Posterior vena cava (tissue), 2 donors: ENCODE results near the gene NRG2. TPM values are rescaled to one million over a fixed set of nuclear protein-coding genes. Genes with fewer than 3 reads are reported as not detected.

Source experiments
- DNase-seq: peaks from one replicate; pipeline ENCODE4 v3.0.0-alpha.2; 2020; ENCODE audit warnings: low spot score
- intact Hi-C, 2 donors: fragments of 100-400 bp; cut with DNase I; formaldehyde crosslinking; loops; one replicate each; pipeline versions ENCODE4 v1.14.1 to v1.14.2; 2022 to 2023
- total RNA-seq, 2 donors: library from RNA; stranded (reverse); fragmentation: NEBNext Ultra II Directional; extraction: Animal tissue kit (Norgen Biotek cat#: 25700); gene quantifications; one replicate each; pipeline ENCODE4 v1.2.1, GENCODE V29; 2021
- donor health status: DM: yes; HTN: yes; CAD: no.
- donor health status: DM: yes; HTN: yes; CAD: no.

The NRG2 gene
- total RNA-seq, 2 donors from 2014 or later = 0.51 to 0.90 TPM

GRCh38 chr5:139898981-139899380 is 144.1 kb downstream of the NRG2 start:
- DNase-seq = no peak
- intact Hi-C loops = no loop called here

DNA sequence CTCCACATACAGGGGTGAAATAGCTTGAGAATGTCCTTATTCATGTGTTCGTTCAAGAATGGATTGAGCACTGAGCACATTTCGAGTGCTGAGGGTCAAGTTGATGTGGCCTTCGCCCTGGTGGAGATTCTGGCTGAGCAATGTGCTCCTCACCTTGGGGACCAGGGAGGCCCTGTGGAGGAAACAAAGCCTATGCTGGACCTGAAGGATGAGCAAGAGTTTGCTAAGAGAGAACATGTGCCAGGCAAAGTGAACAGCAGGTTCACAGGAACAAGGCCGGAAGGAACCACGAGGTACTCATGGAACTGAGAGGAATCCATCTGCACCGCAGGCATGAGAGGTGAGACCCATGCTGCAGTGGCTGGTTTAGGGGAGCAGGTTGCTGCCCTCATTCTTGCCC is 145.1 kb downstream of the NRG2 start:
- DNase-seq = no peak
- intact Hi-C loops = no loop called here

- intact Hi-C loops = no loop called here
- no peak for DNase-seq
Measured at GRCh38 chr5:139897342-139897741, 145.8 kb downstream of the NRG2 start.

DNA sequence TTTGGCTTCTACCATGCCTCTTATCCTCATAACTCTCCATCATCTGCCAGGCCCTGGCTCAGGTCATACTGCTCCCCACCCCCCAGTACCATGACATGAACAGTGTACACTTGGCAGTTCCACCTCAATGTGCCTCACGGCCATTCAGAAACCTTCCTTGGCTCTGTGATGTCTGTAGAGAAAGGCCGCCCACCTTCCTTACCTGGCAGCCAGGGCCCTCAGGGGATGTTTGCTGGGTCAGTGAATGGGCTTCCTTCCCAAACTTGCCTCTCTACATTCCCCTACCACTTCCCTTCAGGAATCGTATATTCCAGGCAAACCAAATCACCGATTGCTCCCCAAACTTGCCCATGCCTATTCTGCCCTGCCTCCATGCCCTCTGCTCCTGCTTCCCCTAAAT is 146.4 kb downstream of the NRG2 start:
- no peak for DNase-seq

GRCh38 chr5:139895647-139896046 is 147.5 kb downstream of the NRG2 start:
- intact Hi-C loops = no loop called here
- no peak for DNase-seq

More for the DNA sequence above, 146.4 kb downstream of the NRG2 start:
- intact Hi-C loops = no loop called here

- no peak for DNase-seq
- intact Hi-C loops = no loop called here
Measured at GRCh38 chr5:139895046-139895445, 148.1 kb downstream of the NRG2 start.

- no peak for DNase-seq
- intact Hi-C loops = no loop called here
Measured at GRCh38 chr5:139893873-139894272, 149.2 kb downstream of the NRG2 start.

DNA sequence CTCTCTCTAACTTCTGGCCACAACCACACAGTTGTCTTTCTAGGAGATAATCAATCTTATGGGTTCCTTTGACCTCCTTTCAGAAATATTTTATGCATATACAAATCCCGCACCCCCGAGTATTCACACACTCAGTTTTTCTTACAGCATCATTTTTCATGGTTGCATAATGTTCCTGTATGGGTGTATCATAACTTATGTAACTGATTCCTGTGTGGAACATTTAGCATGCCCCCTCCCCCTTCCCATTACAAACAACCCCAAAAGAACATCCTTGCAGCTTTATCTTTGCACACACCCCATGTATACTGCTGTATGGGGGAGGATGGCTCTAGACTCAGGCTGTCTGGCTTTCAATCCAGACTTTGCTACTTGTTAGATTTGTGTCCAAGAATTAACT is 153.7 kb downstream of the NRG2 start:
- no peak for DNase-seq
- intact Hi-C loops = no loop called here

DNA sequence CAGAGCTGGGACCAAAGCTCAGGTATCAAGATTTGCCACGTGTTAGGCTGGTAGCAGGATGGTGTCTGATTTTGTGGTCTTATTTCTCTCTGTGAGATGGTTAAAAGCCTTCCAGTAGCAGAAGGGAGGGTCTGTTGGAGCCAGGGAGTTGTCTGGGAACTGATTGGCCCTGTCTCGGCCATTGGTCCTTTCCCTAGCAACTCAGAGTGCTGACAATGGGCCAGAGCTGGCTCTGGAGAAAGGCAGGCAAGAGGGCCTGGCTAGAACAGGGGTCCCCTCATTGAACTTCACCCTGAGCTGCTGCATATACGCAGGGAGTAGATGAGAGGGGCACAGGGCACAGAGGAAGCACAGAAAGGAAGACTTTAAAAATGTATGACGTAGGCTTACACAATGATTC is 154.7 kb downstream of the NRG2 start:
- DNase-seq = no peak
- intact Hi-C loops = no loop called here

DNA sequence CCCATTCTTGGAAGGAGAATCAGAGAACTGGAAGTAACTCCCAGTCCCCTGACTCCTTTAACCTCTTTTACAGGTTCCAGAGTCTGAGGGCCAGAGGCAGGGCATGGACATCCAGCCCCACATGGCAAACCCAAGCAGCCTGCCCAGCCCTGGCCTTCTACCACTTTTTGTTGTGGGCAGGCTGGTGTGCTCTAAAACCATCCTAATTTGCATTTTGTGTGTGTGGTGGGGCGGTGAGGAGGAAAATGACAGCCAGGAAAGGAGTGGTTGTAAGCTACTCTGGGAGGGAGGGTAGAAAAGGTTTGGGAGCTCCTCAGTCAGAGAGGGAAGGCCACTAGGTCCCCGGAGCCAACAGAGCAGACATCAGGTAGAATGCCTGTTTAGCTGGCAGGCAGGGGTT is 156.9 kb downstream of the NRG2 start:
- DNase-seq = no peak
- intact Hi-C loops = no loop called here

GRCh38 chr5:139885857-139886208 is 157.3 kb downstream of the NRG2 start:
- intact Hi-C loops = loop anchor here in 1 of 2 donors (1.0 kb wide), 1 partner anchor 43 kb away; no protein-coding TSS in a partner anchor
- DNase-seq = no peak

- intact Hi-C loops = loop anchor here in 1 of 2 donors (1.0 kb wide), 1 partner anchor 42 kb away; no protein-coding TSS in a partner anchor
- no peak for DNase-seq
Measured at GRCh38 chr5:139885172-139885856, 157.8 kb downstream of the NRG2 start.

GRCh38 chr5:139884734-139885133 is 158.4 kb downstream of the NRG2 start:
- intact Hi-C loops = loop anchor here in 1 of 2 donors (1.0 kb wide), 1 partner anchor 41 kb away; no protein-coding TSS in a partner anchor
- DNase-seq = no peak

DNA sequence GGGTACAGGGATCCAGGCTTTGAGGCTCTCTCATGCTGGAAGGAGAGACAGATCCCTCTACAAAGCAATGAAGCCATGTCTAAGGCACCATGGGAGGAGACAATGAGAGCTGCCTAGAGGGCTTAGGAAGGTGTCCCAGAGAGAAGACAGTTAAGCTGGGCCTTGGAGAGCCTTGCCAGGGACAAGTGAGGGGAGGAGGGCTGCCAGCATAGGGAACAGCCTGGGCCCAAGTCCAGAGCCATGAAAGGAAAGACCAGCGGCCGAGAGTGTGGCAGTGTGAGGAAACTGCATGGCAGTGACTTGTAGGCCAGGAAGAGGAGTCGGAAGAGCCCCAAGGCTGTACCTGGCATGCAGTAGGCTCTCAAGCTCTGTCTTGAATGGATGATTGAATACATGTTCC is 159.0 kb downstream of the NRG2 start:
- intact Hi-C loops = no loop called here
- no peak for DNase-seq

GRCh38 chr5:139882961-139883539 is 160.0 kb downstream of the NRG2 start:
- DNase-seq = no peak
- intact Hi-C loops = no loop called here

DNA sequence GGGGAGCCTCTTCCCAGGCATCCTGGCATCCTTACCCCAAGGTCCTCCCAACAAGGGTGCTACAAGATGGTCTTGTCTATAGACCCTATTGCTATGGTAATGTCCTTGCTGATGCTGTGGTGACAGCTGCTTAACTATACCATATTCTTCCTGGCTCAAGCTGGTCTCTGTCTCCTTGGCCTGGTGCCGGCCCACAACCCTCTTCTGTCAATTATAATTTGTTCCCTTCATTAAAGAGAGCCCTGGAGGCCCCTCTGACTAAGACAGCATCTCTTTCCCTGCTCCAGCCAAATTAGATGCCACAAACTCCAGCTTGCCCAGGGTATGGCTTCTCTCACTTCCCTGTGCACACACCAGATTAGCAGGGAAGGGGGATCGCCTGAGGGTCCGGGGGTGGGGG is 160.8 kb downstream of the NRG2 start:
- DNase-seq = no peak

GRCh38 chr5:139881143-139881733 is 161.9 kb downstream of the NRG2 start:
- intact Hi-C loops = no loop called here
- no peak for DNase-seq

More for the DNA sequence above, 160.8 kb downstream of the NRG2 start:
- intact Hi-C loops = no loop called here

DNA sequence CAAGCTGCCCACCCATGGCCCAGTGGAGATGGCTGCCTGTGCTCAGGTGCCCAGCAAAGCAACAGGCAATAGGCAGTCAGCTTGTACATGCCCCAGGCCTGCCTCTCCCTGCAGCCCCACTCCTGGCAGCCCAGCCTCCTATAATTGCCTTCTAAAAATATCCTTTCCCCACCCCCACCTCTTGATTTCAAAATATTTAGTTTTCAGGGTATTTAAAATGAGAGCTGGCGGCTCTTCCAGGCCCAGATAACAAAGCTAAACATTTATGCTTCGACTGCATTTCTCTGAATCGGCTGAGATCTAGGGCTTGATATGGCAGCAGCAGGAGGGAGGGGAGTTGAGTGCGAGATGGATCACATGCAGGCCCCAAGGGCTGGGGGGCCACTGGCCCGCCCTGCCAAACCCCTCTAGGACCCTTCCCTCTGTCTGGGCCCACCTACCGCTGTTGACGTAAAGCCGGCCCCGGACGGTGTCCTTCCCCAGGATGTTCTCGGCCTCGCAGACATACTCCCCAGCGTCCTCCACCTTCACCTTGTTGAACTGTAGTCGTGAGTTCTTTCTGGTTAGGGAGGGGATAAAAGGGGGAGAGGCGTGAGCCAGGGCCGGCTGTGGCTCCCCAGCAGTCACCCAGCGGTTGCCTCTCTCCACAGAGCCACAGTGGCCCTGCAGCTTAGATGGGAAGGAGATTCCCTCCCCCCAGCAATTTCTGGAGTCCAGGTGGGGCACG is 162.5 kb downstream of the NRG2 start:
- no peak for DNase-seq
- intact Hi-C loops = no loop called here

GRCh38 chr5:139878093-139878492 is 165.0 kb downstream of the NRG2 start:
- intact Hi-C loops = no loop called here
- no peak for DNase-seq

DNA sequence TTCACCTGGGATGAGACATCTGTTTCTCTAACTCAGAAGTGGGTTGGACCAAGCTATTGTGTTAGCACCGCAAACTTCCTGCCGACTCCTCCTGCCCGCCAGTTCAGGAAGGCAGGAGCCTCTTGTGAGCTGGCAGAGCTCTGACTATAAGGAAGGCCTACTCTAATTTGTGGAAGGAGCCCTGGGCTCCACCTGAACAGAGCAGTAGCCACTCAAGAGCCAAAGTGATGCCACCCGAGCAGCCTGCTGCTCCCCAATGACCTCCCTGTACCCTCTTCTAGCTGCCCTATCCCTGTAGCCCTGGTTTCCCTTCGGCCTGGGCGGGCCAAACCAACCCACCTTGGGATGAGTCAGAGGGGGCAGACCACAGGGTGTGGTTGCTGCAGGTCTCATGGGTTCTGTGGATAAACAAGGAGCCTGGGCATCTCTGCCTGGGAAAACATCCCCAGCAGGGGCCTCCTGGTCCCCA is 165.9 kb downstream of the NRG2 start:
- intact Hi-C loops = no loop called here
- no peak for DNase-seq
